ENCODE data around the gene WBP1. TPM values are rescaled to one million over a fixed set of nuclear protein-coding genes. Genes with fewer than 3 reads are reported as not detected.
"Not testable (repeated sequence)": the region's sequence is repeated elsewhere in the genome, so short reads cannot be mapped to it uniquely, and the experiment has no call there.

The WBP1 gene
- total RNA-seq, 1 donor from 2014 or later: 28.8 TPM

- Mint-ChIP-seq H3K36me3 (ENCODE audit: low read depth) (peaks cover 10% of the 10 kb centered on the region), H3K27ac (no peak overlapping the region), H3K9me3 (no peaks in the 10 kb centered on the region), H3K4me3 (no peak overlapping the region), H3K27me3 (peaks cover 6% of the 10 kb centered on the region), H3K4me1 (peaks cover 26% of the 10 kb centered on the region)
- intact Hi-C loops (cut with micrococcal nuclease): no loop called here
- no peak for DNase-seq
Observed at GRCh38 chr2:74450570-74451190, 7.6 kb upstream of the WBP1 start.

GRCh38 chr2:74454654-74455511, 3.4 kb upstream of the WBP1 start, which contains the start of gene INO80B:
INO80B (plus strand) TSS chr2:74455087; CDS start chr2:74455117, 30 bp downstream.
- intact Hi-C loops (cut with micrococcal nuclease): loop anchor here (1.0 to 5.0 kb wide), 9 partner anchors 15 to 1223 kb away; partner anchors contain the start of genes ALMS1, AUP1, C2orf81 and CCT7
- DNase-seq: peak; percentile 100
- Mint-ChIP-seq H3K27ac (peak within 1 kb of the TSS; percentile 97), H3K36me3 (ENCODE audit: low read depth) (peaks cover 30% of the 10 kb centered on the region), H3K9me3 (no peaks in the 10 kb centered on the region), H3K27me3 (no peaks in the 10 kb centered on the region), H3K4me1 (peaks cover 57% of the 10 kb centered on the region), H3K4me3 (peak within 1 kb of the TSS; percentile 100)

GRCh38 chr2:74457129-74457548, 1.1 kb upstream of the WBP1 start:
- peaks cover 38% of the 10 kb centered on the region for H3K36me3 Mint-ChIP-seq (ENCODE audit: low read depth)
- peak overlapping the region; percentile 100 for H3K27ac Mint-ChIP-seq
- no peaks in the 10 kb centered on the region for H3K9me3 Mint-ChIP-seq
- H3K27me3 Mint-ChIP-seq: no peaks in the 10 kb centered on the region
- intact Hi-C loops (cut with micrococcal nuclease): loop anchor here (1.0 to 5.0 kb wide), 3 partner anchors 8 to 1225 kb away; partner anchors contain the start of genes ALMS1, CCT7, MOGS and PRADC1
- H3K4me1 Mint-ChIP-seq: peaks cover 60% of the 10 kb centered on the region
- no peak for DNase-seq
- peak overlapping the region; percentile 100 for H3K4me3 Mint-ChIP-seq

- peak; percentile 93 for DNase-seq
- peaks cover 41% of the 10 kb centered on the region for H3K36me3 Mint-ChIP-seq (ENCODE audit: low read depth)
- H3K4me1 Mint-ChIP-seq: peaks cover 56% of the 10 kb centered on the region
- peak overlapping the region; percentile 100 for H3K27ac Mint-ChIP-seq
- intact Hi-C loops (cut with micrococcal nuclease): loop anchor here (1.0 to 5.0 kb wide), 4 partner anchors 8 to 1225 kb away; partner anchors contain the start of genes ALMS1, CCT7, MOGS and MRPL53
- no peaks in the 10 kb centered on the region for H3K27me3 Mint-ChIP-seq
- H3K4me3 Mint-ChIP-seq: peak overlapping the region; percentile 100
- no peaks in the 10 kb centered on the region for H3K9me3 Mint-ChIP-seq
Observed at GRCh38 chr2:74457549-74458131, 598 bp upstream of the WBP1 start.

GRCh38 chr2:74458938-74459363, 713 bp downstream of the WBP1 start:
- Mint-ChIP-seq H3K27me3 (no peaks in the 10 kb centered on the region), H3K36me3 (ENCODE audit: low read depth) (peaks cover 50% of the 10 kb centered on the region), H3K27ac (peak overlapping the region; percentile 100), H3K9me3 (no peaks in the 10 kb centered on the region), H3K4me1 (peaks cover 54% of the 10 kb centered on the region), H3K4me3 (peak overlapping the region; percentile 100)
- intact Hi-C loops (cut with micrococcal nuclease): loop anchor here (1.0 to 5.0 kb wide), 3 partner anchors 13 to 1227 kb away; partner anchors contain the start of genes ALMS1, CCT7, MRPL53 and PRADC1
- DNase-seq: peak; percentile 77

- intact Hi-C loops (cut with micrococcal nuclease): loop anchor here (5.0 kb wide), 2 partner anchors 1072 to 1227 kb away; partner anchors contain the start of genes ALMS1, CCT7 and PRADC1
- H3K27ac Mint-ChIP-seq: peak overlapping the region; percentile 72
- not testable (repeated sequence) for H3K9me3 Mint-ChIP-seq, H3K27me3 Mint-ChIP-seq, DNase-seq
- H3K36me3 Mint-ChIP-seq (ENCODE audit: low read depth): peaks cover 52% of the 10 kb centered on the region
- H3K4me3 Mint-ChIP-seq: peak overlapping the region; percentile 100
- H3K4me1 Mint-ChIP-seq: peaks cover 53% of the 10 kb centered on the region
Observed at GRCh38 chr2:74459503-74460118, 1.4 kb downstream of the WBP1 start.

GRCh38 chr2:74460187-74460586, 1.9 kb downstream of the WBP1 start:
- Mint-ChIP-seq H3K4me1 (peaks cover 48% of the 10 kb centered on the region), H3K36me3 (ENCODE audit: low read depth) (peaks cover 47% of the 10 kb centered on the region), H3K4me3 (peak overlapping the region; percentile 100)
- H3K27ac Mint-ChIP-seq; H3K27me3 Mint-ChIP-seq; intact Hi-C loops (cut with micrococcal nuclease); H3K9me3 Mint-ChIP-seq; DNase-seq: not testable (repeated sequence)

GRCh38 chr2:74461187-74462053, 3.2 kb downstream of the WBP1 start:
- H3K36me3 Mint-ChIP-seq (ENCODE audit: low read depth): peaks cover 38% of the 10 kb centered on the region
- intact Hi-C loops (cut with micrococcal nuclease): no loop called here
- no peak overlapping the region for H3K27ac Mint-ChIP-seq
- H3K4me1 Mint-ChIP-seq: peaks cover 38% of the 10 kb centered on the region
- H3K4me3 Mint-ChIP-seq: no peak overlapping the region
- no peaks in the 10 kb centered on the region for H3K9me3 Mint-ChIP-seq
- H3K27me3 Mint-ChIP-seq: no peaks in the 10 kb centered on the region
- DNase-seq: peak; percentile 72

GRCh38 chr2:74462054-74462785, 4.0 kb downstream of the WBP1 start:
- DNase-seq: no peak
- no peak overlapping the region for H3K4me3 Mint-ChIP-seq
- peaks cover 30% of the 10 kb centered on the region for H3K36me3 Mint-ChIP-seq (ENCODE audit: low read depth)
- intact Hi-C loops (cut with micrococcal nuclease): no loop called here
- H3K27ac Mint-ChIP-seq: no peak overlapping the region
- H3K9me3 Mint-ChIP-seq: no peaks in the 10 kb centered on the region
- H3K4me1 Mint-ChIP-seq: peaks cover 30% of the 10 kb centered on the region
- H3K27me3 Mint-ChIP-seq: no peaks in the 10 kb centered on the region

GRCh38 chr2:74462786-74463105, 4.5 kb downstream of the WBP1 start:
- peaks cover 27% of the 10 kb centered on the region for H3K4me1 Mint-ChIP-seq
- H3K9me3 Mint-ChIP-seq: no peaks in the 10 kb centered on the region
- DNase-seq: no peak
- no peak overlapping the region for H3K27ac Mint-ChIP-seq
- peak overlapping the region; percentile 52 for H3K4me3 Mint-ChIP-seq
- intact Hi-C loops (cut with micrococcal nuclease): no loop called here
- H3K27me3 Mint-ChIP-seq: no peaks in the 10 kb centered on the region
- peaks cover 27% of the 10 kb centered on the region for H3K36me3 Mint-ChIP-seq (ENCODE audit: low read depth)

- intact Hi-C loops (cut with micrococcal nuclease): no loop called here
- Mint-ChIP-seq H3K27me3 (no peaks in the 10 kb centered on the region), H3K27ac (peak overlapping the region; percentile 81), H3K4me3 (peak overlapping the region; percentile 98), H3K36me3 (ENCODE audit: low read depth) (peaks cover 25% of the 10 kb centered on the region), H3K4me1 (peaks cover 18% of the 10 kb centered on the region), H3K9me3 (no peaks in the 10 kb centered on the region)
- DNase-seq: peak; percentile 64
Observed at GRCh38 chr2:74464406-74464805, 6.2 kb downstream of the WBP1 start.

- Mint-ChIP-seq H3K36me3 (ENCODE audit: low read depth) (peaks cover 28% of the 10 kb centered on the region), H3K4me1 (peaks cover 25% of the 10 kb centered on the region), H3K27ac (peak overlapping the region; percentile 69), H3K4me3 (peak overlapping the region; percentile 74)
- H3K9me3 Mint-ChIP-seq; H3K27me3 Mint-ChIP-seq; DNase-seq; intact Hi-C loops (cut with micrococcal nuclease): not testable (repeated sequence)
Observed at GRCh38 chr2:74470742-74471141, 12.5 kb downstream of the WBP1 start.
